ENCODE results near the gene CTNNA3. TPM values are rescaled to one million over a fixed set of nuclear protein-coding genes. Genes with fewer than 3 reads are reported as not detected.

Gene CTNNA3
- total and polyA plus RNA-seq, 10 donors, result 0.03 to 2.4 (median 0.76) TPM; not detected in 1

DNA sequence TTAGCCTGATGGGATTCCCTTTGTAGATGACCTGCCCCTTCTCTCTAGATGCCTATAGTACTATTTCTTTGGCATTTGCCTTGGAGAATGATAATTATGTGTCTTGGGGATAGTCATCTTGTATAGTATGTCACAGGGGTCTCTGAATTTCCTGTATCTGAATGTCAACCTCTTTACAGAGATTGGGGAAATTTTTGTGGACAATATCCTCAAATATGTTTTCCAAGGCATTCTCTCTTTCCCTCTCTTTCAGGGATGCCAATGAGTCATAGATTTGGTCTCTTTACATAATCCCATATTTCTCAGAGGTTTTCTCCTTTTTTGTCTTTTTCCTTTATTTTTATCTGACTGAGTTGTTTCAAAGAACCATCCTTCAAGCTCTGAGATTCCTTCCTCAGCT, 99.4 kb downstream of the CTNNA3 start:
- Histone ChIP-seq H3K27me3 (replicated peaks in 1 of 7) (no peaks in the 10 kb centered on the region), H3K36me3 (no peaks in the 10 kb centered on the region)
- TF ChIP-seq, protein P1, sequence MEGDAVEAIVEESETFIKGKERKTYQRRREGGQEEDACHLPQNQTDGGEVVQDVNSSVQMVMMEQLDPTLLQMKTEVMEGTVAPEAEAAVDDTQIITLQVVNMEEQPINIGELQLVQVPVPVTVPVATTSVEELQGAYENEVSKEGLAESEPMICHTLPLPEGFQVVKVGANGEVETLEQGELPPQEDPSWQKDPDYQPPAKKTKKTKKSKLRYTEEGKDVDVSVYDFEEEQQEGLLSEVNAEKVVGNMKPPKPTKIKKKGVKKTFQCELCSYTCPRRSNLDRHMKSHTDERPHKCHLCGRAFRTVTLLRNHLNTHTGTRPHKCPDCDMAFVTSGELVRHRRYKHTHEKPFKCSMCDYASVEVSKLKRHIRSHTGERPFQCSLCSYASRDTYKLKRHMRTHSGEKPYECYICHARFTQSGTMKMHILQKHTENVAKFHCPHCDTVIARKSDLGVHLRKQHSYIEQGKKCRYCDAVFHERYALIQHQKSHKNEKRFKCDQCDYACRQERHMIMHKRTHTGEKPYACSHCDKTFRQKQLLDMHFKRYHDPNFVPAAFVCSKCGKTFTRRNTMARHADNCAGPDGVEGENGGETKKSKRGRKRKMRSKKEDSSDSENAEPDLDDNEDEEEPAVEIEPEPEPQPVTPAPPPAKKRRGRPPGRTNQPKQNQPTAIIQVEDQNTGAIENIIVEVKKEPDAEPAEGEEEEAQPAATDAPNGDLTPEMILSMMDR (IDR thresholded peaks at IDR 0.05 in 8 of 11, conservative IDR thresholded peaks at IDR 0.05 in 3 of 11), result no peak
- TF ChIP-seq POLR2A (IDR thresholded peaks at IDR 0.05) (no peak), POLR2AphosphoS5 (IDR thresholded peaks at IDR 0.05) (no peak)

GRCh38 chr10:67587771-67588170, 108.2 kb downstream of the CTNNA3 start:
- intact Hi-C loops (cut with DNase I; ENCODE audit: low total_unique reads), result no loop called here
- TF ChIP-seq, protein P1 (IDR thresholded peaks at IDR 0.05 in 8 of 11, conservative IDR thresholded peaks at IDR 0.05 in 3 of 11), result no peak
- TF ChIP-seq POLR2A (IDR thresholded peaks at IDR 0.05) (no peak), POLR2AphosphoS5 (IDR thresholded peaks at IDR 0.05) (no peak)
- H3K36me3 ChIP-seq, result no peaks in the 10 kb centered on the region
- H3K27me3 ChIP-seq (replicated peaks in 1 of 7), result no peaks in the 10 kb centered on the region
- no peaks in the 10 kb centered on the region for H3K4me1 ChIP-seq
- H3K9me3 ChIP-seq, result peaks cover 2 to 83% (median 64%) of the 10 kb centered on the region in 8 donors
- no peak for DNase-seq
- WGBS, 5 donors, result 64 to 91% (median 83%) methylated on average over 2 of the region's 2 CpGs
- H3K4me3 ChIP-seq, result no peak overlapping the region
- no peak overlapping the region for H3K27ac ChIP-seq

More for the DNA sequence above, 99.4 kb downstream of the CTNNA3 start:
- intact Hi-C loops (cut with DNase I; ENCODE audit: low total_unique reads), result no loop called here
- Histone ChIP-seq H3K27ac (no peak overlapping the region), H3K4me3 (no peak overlapping the region), H3K4me1 (no peaks in the 10 kb centered on the region), H3K9me3 (peaks cover 0 to 28% (median 16%) of the 10 kb centered on the region in 8 donors)
- DNase-seq, result no peak

DNA sequence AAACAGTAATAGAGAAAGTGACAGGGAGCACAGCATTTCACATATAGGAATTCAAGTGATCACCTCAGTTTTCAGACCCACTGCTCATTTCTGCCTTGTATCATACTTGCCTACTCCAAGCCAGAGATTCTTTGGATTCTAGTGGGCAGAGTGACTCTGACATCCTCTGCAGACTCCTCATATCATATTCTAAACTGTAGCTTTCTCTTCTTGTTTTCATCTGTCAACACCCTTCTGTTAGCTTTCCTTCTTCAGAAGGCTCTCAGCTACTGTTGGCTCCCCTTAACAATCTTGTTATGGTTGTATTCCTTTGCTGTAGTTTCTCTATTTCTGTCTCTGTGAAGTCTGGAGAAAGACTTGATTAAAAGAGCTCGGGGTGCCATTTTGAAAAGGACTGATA, 120.5 kb downstream of the CTNNA3 start:
- no peaks in the 10 kb centered on the region for H3K27me3 ChIP-seq (replicated peaks in 1 of 7)
- no peak overlapping the region for H3K27ac ChIP-seq
- H3K4me3 ChIP-seq, result no peak overlapping the region
- no peak for DNase-seq
- 70 to 76% (median 72%) methylated on average over 1 of the region's 1 CpG for WGBS, 5 donors
- intact Hi-C loops (cut with DNase I; ENCODE audit: low total_unique reads), result no loop called here
- peaks cover 0 to 9% (median 4%) of the 10 kb centered on the region in 8 donors for H3K9me3 ChIP-seq
- H3K36me3 ChIP-seq, result no peaks in the 10 kb centered on the region
- no peaks in the 10 kb centered on the region for H3K4me1 ChIP-seq
- TF ChIP-seq POLR2AphosphoS5 (IDR thresholded peaks at IDR 0.05), result no peak
- TF ChIP-seq, protein P1 (IDR thresholded peaks at IDR 0.05 in 8 of 11, conservative IDR thresholded peaks at IDR 0.05 in 3 of 11), result no peak
- no peak for TF ChIP-seq POLR2A (IDR thresholded peaks at IDR 0.05)

GRCh38 chr10:67573484-67573883, 122.5 kb downstream of the CTNNA3 start:
- Histone ChIP-seq H3K4me1 (no peaks in the 10 kb centered on the region), H3K27me3 (replicated peaks in 1 of 7) (no peaks in the 10 kb centered on the region), H3K27ac (no peak overlapping the region), H3K9me3 (no peaks in the 10 kb centered on the region), H3K36me3 (no peaks in the 10 kb centered on the region), H3K4me3 (no peak overlapping the region)
- no peak for TF ChIP-seq POLR2AphosphoS5 (IDR thresholded peaks at IDR 0.05)
- TF ChIP-seq, protein P1 (IDR thresholded peaks at IDR 0.05 in 8 of 11, conservative IDR thresholded peaks at IDR 0.05 in 3 of 11), result no peak
- no peak for TF ChIP-seq POLR2A (IDR thresholded peaks at IDR 0.05)
- WGBS, 5 donors, result 88 to 100% (median 91%) methylated on average over 1 of the region's 1 CpG
- intact Hi-C loops (cut with DNase I; ENCODE audit: low total_unique reads), result no loop called here
- DNase-seq, result no peak

Measured in spleen (tissue), 11 donors.